K562 (cell line): Measurements from ENCODE around the gene RPL38. TPM values are rescaled to one million over a fixed set of nuclear protein-coding genes. Genes with fewer than 3 reads are reported as not detected.

Experiments
- ARID1B ChIP-seq: fragments of 450-650 bp; IDR thresholded peaks from 2 replicates; pipeline ENCODE4 v1.6.1; 2016; ENCODE audit warnings: antibody characterized with exemption, mild to moderate bottlenecking, inconsistent platforms
- ATF7 ChIP-seq: fragments of 450-650 bp; IDR thresholded peaks from 2 replicates; pipeline ENCODE4 v1.7.1; 2014; ENCODE audit warnings: mild to moderate bottlenecking, moderate library complexity
- COPS2 ChIP-seq: fragments of 450-650 bp; conservative IDR thresholded peaks from 2 replicates; pipeline ENCODE4 v1.6.1; 2016; ENCODE audit warnings: mild to moderate bottlenecking, moderate library complexity
- ESRRB ChIP-seq: fragments of 250-450 bp; sonication (Bioruptor Pico); IDR thresholded peaks from 2 replicates; pipeline ENCODE4 v1.5.0; 2020; ENCODE audit warnings: mild to moderate bottlenecking, moderate library complexity, borderline replicate concordance
- FOS ChIP-seq: IDR thresholded peaks from 3 replicates; pipeline ENCODE4 v1.6.1; 2011; ENCODE audit not compliant: insufficient read length; ENCODE audit errors: extremely low read depth
- FOXM1 ChIP-seq, 2 experiments: fragments of 450-650 bp in 1 of 2; sonication (generic) in 1 of 2; formaldehyde crosslinking in 1 of 2; IDR thresholded peaks; 2 replicates each; pipeline versions ENCODE4 v1.6.1 to v1.9.0; 2017 to 2022; ENCODE audit warnings: low read depth in 2 of 2, mild to moderate bottlenecking in 2 of 2, missing genetic modification reagents in 1 of 2, moderate library complexity in 1 of 2
- FUS ChIP-seq: fragments of 200-400 bp; formaldehyde crosslinking; optimal IDR thresholded peaks from 2 replicates; pipeline ENCODE3; 2017; ENCODE audit warnings: low read depth, low read length
- KDM4B ChIP-seq, 2 experiments: fragments of 450-650 bp in 1 of 2; sonication (generic) in 1 of 2; IDR thresholded peaks; 2 replicates each; pipeline ENCODE4 v1.6.1; 2016 to 2017; ENCODE audit warnings: borderline replicate concordance in 2 of 2, antibody characterized with exemption in 1 of 2, low read depth in 1 of 2, mild to moderate bottlenecking in 1 of 2
- MCM5 ChIP-seq: fragments of 450-650 bp; IDR thresholded peaks from 2 replicates; pipeline ENCODE4 v1.6.1; 2016; ENCODE audit warnings: low read depth
- MXI1 ChIP-seq: IDR thresholded peaks from 2 replicates; pipeline ENCODE4 v1.6.1; 2011; ENCODE audit warnings: low read depth, mild to moderate bottlenecking, improper control_type of control experiment, low read length
- MYNN ChIP-seq, 2 experiments: sonication (generic); formaldehyde crosslinking in 1 of 2; IDR thresholded peaks; 2 replicates each; pipeline versions ENCODE4 v1.5.0 to v1.6.1; 2016 to 2020; ENCODE audit warnings: antibody characterized with exemption in 1 of 2, missing genetic modification reagents in 1 of 2
- POU5F1 ChIP-seq: fragments of 150-350 bp; IDR thresholded peaks from 2 replicates; pipeline ENCODE4 v1.6.1; 2014; ENCODE audit warnings: borderline replicate concordance, low read length, low read depth, mild to moderate bottlenecking; ENCODE audit not compliant: partially characterized antibody
- TBL1XR1 ChIP-seq, 2 experiments: IDR thresholded peaks; 2 replicates each; pipeline ENCODE4 v1.6.1; 2012; ENCODE audit warnings: improper control_type of control experiment in 2 of 2, low read length in 2 of 2, mild to moderate bottlenecking in 1 of 2
- TCF3 ChIP-seq: sonication (generic); formaldehyde crosslinking; IDR thresholded peaks from 2 replicates; pipeline ENCODE4 v1.4.0; 2020; ENCODE audit warnings: mild to moderate bottlenecking, missing genetic modification reagents
- ZBTB7A ChIP-seq: IDR thresholded peaks from 2 replicates; pipeline ENCODE4 v1.6.1; 2011; ENCODE audit warnings: low read depth, mild to moderate bottlenecking, low read length, moderate library complexity, borderline replicate concordance; ENCODE audit not compliant: control insufficient read depth
- ZFP30 ChIP-seq: fragments of 250-450 bp; sonication (Bioruptor Pico); IDR thresholded peaks from 2 replicates; pipeline ENCODE4 v1.8.0; 2022; ENCODE audit warnings: moderate library complexity, mild to moderate bottlenecking, inconsistent platforms, borderline replicate concordance
- polyA plus RNA-seq, 8 experiments: library from polyadenylated mRNA; depleted of rRNA in 4 of 8; stranded (reverse) in 5 of 8; unstranded in 3 of 8; fragments of >200 nt; fragmentation: Nextera tagmentation in 2 of 8; fragmentation: Illumina TruSeq in 1 of 8; extraction: Ambion mirVana in 2 of 8; extraction: Trizol in 1 of 8; gene quantifications; 2 replicates each; pipeline versions ENCODE4 v1.2.1 to v1.2.3, GENCODE V29; 2011 to 2014; ENCODE audit warnings: inconsistent platforms in 1 of 8, missing spikeins in 1 of 8
- total RNA-seq, 7 experiments: library from RNA; depleted of rRNA in 6 of 7; stranded (reverse); fragments of >200 nt in 6 of 7; fragmentation: Illumina TruSeq in 2 of 7; extraction: Trizol in 2 of 7; gene quantifications; 2 replicates each; pipeline versions ENCODE4 v1.2.1 to v1.2.3, GENCODE V29; 2011 to 2021; ENCODE audit warnings: low replicate concordance in 1 of 7

Gene RPL38
- total and polyA plus RNA-seq, 9 of the 15 experiments (the other 6 are each of a cell fraction or from before 2014, with no cell fraction given), result 1,224 to 3,864 (median 1,939) TPM

GRCh38 chr17:74163271-74163821, 40.1 kb upstream of the RPL38 start (continued):
- peak; percentile 83 for TF ChIP-seq ARID1B
- TF ChIP-seq MCM5, result no peak
- TF ChIP-seq ZBTB7A, result no peak
- TF ChIP-seq ESRRB (CRISPR knock-in tag), result no peak
- TF ChIP-seq KDM4B (IDR thresholded peaks at IDR 0.05; ENCODE audit: borderline replicate concordance in 2 of 2, low read depth in 1 of 2), result no peak
- peak; percentile 87 for TF ChIP-seq TCF3 (CRISPR knock-in tag)
- TF ChIP-seq MYNN (IDR thresholded peaks at IDR 0.05), result 0 out of 2 replicates have a peak, but pooled peaks have one; percentile 19
- TF ChIP-seq MYNN (CRISPR knock-in tag; IDR thresholded peaks at IDR 0.05), result no peak
- no peak for TF ChIP-seq POU5F1
- 0 out of 2 replicates have a peak, but pooled peaks have one; percentile 42 for TF ChIP-seq MXI1
- TF ChIP-seq TBL1XR1 (IDR thresholded peaks at IDR 0.05; ENCODE audit: low read length in 2 of 2), result no peak
- TF ChIP-seq ATF7, result no peak
- TF ChIP-seq FUS, result no peak
- TF ChIP-seq COPS2, result no peak
- TF ChIP-seq FOXM1 (IDR thresholded peaks at IDR 0.05; ENCODE audit: low read depth), result no peak
- no peak for TF ChIP-seq FOXM1 (CRISPR knock-in tag; IDR thresholded peaks at IDR 0.05; ENCODE audit: low read depth)
- no peak for TF ChIP-seq ZFP30 (CRISPR knock-in tag)
- no peak for TF ChIP-seq FOS
